Measurements from ENCODE around the gene SV2B.

SV2B gene

GRCh38 chr15:91348752-91349500 lies 248.9 kb downstream of the SV2B start:
- Histone ChIP-seq H3K36me3 (ENCODE audit: control insufficient read depth in 1 of 2, insufficient read depth in 2 of 2, low read length in 2 of 2) (no peaks in the 10 kb centered on the region), H3K27ac (ENCODE audit: low read length) (no peak overlapping the region), H3K9me3 (ENCODE audit: control insufficient read depth in 1 of 2, low read length in 2 of 2) (no peaks in the 10 kb centered on the region), H3K4me3 (ENCODE audit: low read depth in 1 of 2, low read length in 2 of 2) (no peak overlapping the region), H3K27me3 (ENCODE audit: low read depth, low read length) (no peaks in the 10 kb centered on the region), H3K4me1 (ENCODE audit: control insufficient read depth in 1 of 2, insufficient read depth in 2 of 2, low read length in 2 of 2) (no peaks in the 10 kb centered on the region)

Data from muscle layer of duodenum (tissue), 2 donors.